ENCODE results near the gene SIAH1.
"Not testable (repeated sequence)": the region's sequence is repeated elsewhere in the genome, so short reads cannot be mapped to it uniquely, and the experiment has no call there.

SIAH1 gene

DNA sequence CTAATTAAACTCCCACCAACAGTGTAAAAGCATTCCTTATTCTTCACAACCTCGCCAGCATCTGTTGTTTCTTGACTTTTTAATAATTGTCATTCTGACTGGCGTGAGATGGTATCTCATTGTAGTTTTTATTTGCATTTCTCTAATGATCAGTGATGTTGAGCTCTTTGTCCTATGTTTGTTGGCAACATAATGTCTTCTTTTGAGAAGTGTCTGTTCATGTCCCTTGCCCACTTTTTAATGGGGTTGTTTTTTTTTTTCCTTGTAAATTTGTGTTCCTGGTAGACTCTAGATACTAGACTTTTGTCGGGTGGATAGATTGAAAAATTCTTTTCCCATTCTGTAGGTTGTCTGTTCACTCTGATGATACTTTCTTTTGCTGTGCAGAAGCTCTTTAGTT, 71.3 kb downstream of the SIAH1 start:
- H3K4me3 Mint-ChIP-seq, ATAC-seq, DNase-seq, H3K27me3 Mint-ChIP-seq, H3K27ac Mint-ChIP-seq: not testable (repeated sequence)
- Mint-ChIP-seq H3K4me1 (peaks cover 18% of the 10 kb centered on the region), H3K36me3 (ENCODE audit: low read depth) (peaks cover 75% of the 10 kb centered on the region), H3K9me3 (peaks cover 29% of the 10 kb centered on the region)

DNA sequence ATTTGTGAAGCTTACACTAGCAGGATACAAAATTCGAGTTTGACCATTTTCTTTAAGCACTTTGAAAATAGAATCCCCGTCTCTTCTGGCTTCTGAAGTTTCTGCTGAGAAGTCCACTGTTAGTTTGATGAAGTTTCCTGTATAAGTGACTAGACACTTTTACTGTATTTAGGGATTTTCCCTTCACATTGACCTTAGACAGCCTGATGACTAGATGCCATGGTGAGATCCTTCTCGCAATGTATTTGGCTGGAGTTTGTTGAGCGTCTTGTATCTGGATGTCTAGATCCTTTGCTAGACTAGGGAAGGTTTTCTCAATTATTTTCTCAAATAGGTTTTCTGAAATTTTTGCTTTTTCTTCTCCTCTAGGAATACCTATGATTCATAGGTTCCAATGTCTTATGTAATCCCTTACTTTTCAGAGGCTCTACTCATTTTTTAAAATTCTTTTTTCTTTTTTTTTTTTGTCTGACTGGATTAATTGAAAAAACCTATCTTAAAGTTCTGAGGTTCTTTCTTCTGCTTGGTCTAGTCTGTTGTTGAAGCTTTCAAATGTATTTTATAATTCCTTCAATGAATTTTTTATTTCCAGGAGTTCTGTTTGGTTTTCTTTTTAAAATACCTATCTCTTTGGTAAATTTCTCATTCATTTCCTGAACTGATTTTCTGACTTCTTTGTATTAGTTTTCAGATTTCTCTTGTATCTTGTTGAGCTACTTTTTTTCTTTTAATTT, 74.1 kb downstream of the SIAH1 start:
- peaks cover 45% of the 10 kb centered on the region for H3K9me3 Mint-ChIP-seq
- no peaks in the 10 kb centered on the region for H3K27me3 Mint-ChIP-seq
- no peaks in the 10 kb centered on the region for H3K4me1 Mint-ChIP-seq
- peaks cover 88% of the 10 kb centered on the region for H3K36me3 Mint-ChIP-seq (ENCODE audit: low read depth)
- H3K4me3 Mint-ChIP-seq: no peak overlapping the region
- ATAC-seq (no peak), DNase-seq (no peak)
- no peak overlapping the region for H3K27ac Mint-ChIP-seq
